ENCODE measurements around the gene LIPC.

Gene LIPC

DNA sequence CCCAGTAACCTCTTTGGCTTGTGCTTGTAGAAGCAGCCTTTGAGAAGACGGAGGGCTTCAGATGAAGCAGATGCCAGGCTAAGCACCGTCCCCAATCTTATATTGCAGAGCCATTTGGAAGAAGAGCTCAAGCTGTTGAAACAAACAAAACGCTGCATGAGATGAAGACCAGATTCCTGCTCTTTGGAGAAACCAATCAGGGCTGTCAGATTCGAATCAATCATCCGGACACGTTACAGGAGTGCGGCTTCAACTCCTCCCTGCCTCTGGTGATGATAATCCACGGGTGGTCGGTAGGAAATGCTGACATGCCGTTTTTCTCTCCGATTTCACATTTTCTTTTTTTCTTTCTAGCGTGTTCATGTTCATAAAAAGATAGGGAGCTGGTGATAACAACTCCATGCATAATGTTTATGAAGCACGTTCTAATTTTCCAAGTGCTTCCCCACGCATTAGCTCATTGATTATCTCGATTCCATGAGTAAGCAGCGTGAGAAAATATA lies 106.5 kb downstream of the LIPC start:
- DNase-seq (ENCODE audit: low spot score): no peak

DNA sequence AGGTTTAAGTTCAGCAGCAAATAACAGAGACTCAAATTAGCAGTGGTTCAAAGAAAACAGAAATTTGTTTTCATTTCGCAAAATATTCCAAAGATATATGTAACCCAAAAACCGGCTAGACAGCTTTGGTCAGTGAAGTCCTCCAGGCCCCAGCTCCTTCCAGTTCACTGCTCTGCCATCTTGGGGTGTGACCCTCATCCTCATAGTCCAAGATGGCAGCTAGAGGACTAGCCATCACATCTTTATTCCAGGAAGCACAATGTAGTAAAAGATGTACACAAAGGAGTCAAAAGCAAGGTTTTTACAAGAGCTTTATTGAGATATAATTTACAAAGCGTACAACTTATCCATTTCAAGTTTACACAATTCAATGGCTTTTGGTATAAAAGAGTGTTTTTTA lies 107.1 kb downstream of the LIPC start:
- DNase-seq (ENCODE audit: low spot score): no peak

DNA sequence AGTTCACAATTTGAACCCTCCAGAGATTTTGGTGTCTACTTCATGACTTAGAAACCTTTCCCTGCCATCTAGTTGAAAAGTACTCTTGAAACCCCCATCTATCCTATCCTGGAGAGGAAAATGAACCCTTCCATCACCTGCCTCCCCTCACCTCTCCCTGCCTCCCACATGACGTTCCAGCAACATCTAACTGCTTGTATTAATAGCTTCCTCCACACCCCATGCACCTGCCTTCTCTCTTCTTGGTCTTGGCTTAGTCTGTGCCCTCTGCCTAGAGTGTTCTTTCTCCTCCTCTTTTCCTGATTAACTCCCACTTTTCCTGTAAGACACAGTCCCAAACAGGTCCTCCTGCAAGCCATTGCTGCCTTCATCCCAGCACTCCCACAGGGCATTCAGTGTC lies 107.8 kb downstream of the LIPC start:
- DNase-seq (ENCODE audit: low spot score): no peak

DNA sequence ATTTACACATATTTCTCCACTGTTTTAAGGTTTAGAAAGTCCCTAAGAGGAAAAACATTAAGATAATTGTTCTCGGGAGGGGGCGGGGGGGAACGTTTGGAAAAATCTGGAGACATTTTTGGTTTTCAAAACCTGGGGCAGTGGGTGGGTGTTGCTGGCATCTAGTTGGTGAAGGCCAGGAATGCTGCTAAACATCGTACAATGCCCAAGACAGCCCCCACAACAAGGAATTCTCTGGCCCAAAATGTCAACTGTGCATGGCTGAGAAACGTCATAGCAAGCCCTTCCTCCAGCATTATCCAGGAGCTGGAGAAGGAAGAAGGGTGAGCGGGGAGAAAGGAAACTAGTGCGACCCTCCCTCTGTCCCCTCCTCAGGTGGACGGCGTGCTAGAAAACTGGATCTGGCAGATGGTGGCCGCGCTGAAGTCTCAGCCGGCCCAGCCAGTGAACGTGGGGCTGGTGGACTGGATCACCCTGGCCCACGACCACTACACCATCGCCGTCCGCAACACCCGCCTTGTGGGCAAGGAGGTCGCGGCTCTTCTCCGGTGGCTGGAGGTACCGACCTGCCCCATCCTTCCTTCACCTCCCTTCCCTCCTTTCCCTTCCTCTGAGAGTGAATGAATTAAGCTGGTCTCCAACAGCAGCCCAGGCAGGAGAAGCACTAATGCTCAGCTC lies 109.8 kb downstream of the LIPC start:
- DNase-seq (ENCODE audit: low spot score): no peak

DNA sequence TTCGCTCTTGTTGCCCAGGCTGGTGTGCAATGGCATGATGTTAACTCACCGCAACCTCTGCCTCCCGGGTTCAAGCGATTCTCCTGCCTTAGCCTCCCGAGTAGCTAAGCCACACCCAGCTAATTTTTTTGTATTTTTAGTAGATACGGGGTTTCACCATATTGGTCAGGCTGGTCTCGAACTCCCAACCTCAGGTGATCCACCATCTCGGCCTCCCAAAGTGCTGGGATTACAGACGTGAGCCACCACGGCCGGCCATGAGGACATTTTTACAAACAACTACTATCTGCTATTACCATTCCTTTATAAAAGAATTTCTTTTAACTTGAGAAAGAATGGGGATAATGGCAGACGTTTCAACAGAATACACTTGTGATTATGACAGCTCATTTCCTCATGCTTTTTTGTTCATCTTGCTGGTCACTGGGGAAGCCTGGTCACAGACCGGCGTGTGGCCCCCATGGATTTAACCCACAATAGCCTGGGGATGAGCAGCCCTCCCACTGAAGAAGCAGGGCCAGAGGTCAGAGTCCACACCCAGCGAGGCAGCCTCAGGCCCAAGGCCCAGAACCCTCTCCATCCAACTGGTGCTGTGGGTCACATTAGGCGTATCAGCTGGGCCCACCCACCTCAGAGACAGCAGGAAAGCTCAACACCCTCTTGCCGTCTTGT lies 112.0 kb downstream of the LIPC start:
- no peak for DNase-seq (ENCODE audit: low spot score)

DNA sequence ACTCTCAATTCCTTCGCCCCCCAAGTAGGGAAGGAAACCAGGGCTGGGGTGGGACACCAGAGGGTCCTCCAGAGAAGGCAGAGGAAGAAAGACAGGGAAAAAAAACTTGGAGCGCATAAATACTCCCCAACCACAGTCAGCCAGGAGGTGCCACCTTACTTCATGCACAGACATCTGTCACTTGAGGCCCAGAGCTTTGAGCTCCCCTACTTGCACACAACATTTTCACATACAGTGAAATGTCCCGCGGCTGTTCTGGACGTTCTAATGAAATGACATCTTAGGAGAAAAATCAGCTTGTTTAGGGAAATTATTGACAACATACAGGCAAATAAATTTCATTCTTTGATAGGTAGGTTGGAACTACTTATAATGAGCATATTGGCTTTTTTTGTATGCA lies 113.0 kb downstream of the LIPC start:
- DNase-seq (ENCODE audit: low spot score): no peak

DNA sequence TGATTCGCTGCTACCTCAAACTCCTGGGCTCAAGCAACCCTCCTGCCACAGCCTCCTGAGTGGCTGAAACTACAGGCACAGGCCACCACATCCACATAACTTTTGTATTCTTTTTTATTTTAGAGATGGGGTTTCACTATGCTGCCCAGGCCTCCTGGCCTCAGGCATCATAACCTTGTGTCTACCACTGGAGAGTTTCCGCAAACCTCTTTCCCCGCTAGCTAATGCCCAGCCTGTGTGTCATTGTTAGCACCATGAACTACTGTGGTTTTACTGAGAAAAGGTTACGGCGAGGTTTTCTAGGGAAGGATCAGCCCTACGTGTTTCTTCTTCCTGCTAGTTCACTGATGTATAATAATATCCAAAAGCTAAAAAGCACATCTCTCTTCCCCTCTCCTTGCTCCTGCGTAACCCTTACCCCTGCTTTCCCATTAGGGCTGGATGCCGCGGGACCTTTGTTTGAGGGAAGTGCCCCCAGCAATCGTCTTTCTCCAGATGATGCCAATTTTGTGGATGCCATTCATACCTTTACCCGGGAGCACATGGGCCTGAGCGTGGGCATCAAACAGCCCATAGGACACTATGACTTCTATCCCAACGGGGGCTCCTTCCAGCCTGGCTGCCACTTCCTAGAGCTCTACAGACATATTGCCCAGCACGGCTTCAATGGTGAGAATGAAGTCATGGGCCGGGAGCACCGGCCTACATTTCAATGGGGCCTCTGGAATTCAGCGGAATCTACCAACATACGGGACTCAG lies 113.7 kb downstream of the LIPC start:
- no peak for DNase-seq (ENCODE audit: low spot score)

DNA sequence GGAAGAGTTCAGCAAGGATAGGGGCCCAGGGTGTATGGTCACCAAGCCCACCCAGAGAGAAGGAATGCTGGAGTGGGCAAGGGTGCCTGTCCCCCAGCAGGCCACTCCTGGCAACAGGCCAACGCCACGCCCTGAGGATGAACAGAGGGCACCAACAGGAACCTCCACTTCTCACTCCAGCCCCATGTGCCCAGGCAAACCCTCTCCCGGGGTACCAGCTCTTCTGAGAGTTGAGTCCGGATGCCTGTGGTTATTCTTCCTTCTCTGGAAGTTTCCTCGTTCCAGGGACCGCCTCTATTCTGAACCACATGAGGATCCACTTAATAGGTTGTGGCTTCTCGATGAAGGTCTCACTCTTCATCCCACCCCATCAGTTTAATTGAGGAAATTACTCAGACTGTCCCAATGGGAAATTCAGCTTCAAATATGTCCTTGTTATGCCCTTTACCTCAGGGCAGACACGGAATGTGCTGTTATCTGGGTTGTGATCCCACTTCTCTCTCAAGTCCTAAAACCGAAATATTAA lies 114.3 kb downstream of the LIPC start:
- no peak for DNase-seq (ENCODE audit: low spot score)

DNA sequence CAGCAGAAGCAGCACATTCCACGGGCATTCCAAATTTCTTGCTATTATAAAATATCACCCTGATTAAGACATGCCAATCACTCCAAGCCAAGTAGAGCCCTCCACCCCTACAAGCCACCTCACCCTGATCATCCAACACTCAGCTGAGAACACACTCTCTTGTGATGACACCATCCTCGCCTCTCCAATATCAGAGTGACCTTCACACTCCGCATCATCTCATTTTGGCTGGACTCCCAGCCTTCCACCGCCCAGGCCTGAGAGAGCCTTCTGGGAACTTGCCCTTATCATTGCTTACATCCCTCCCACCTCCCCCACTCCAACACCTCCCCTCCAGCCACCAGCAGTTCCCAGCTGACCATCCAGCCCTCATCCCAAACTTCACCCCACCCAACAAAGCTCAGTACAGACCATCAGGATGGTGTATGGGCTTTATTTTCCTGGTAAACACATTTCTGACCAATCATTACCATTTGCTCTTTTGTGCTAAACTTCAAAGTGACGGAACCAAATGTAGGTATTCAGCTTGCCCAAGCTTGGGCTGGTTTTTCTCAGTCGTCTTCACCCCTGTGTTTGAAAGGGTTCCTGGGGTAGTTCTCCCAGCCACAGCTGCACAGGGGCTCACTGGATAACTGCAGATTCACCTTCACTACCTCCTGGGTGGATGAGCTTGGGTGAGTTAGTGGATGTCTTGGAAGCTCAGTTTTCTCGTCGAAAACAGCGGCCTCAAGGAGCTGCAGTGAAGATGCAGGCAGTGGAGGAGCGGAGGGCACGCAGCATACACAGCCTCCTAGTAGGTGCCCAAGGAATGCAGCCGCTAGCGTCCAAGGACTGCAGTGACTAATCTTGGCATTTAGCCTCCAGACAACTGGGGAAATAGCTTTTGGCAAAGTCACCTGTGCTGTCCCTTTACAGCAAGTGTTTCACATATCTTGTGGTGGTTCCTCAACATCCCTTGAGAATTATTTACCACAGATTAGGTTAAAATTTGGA lies 115.1 kb downstream of the LIPC start:
- no peak for DNase-seq (ENCODE audit: low spot score)

DNA sequence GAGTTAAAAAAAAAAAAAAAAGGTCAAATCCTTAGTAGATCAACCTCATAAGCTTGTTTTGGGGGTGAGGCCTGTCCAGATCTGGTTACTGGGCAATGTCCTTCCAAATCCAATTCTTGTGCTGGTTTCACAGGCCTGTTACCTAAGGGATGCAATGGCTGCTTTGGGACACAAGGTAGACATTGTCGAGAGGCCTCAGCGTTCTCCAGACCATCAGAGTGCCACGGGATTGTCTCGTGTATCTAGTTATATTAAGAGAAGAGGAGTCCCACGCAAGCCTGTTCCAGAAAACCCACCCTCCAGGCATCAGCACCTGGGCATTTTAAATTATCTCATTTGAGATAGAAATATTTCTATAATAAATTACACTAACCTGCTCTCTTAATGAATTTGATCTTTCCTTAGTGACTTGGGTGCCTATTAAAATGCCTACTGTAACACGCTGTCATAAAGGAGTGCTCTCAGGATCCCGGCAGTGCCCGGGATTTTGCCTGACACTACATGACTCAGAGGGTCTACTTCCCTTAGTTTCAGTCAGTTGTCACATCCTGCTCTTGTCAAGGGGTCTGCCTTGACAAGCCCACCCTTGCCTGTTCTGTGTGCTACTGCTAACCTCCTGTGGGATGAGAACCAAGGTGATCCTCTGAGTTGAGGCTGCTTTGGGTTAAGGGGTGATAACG lies 116.0 kb downstream of the LIPC start:
- DNase-seq (ENCODE audit: low spot score): no peak

DNA sequence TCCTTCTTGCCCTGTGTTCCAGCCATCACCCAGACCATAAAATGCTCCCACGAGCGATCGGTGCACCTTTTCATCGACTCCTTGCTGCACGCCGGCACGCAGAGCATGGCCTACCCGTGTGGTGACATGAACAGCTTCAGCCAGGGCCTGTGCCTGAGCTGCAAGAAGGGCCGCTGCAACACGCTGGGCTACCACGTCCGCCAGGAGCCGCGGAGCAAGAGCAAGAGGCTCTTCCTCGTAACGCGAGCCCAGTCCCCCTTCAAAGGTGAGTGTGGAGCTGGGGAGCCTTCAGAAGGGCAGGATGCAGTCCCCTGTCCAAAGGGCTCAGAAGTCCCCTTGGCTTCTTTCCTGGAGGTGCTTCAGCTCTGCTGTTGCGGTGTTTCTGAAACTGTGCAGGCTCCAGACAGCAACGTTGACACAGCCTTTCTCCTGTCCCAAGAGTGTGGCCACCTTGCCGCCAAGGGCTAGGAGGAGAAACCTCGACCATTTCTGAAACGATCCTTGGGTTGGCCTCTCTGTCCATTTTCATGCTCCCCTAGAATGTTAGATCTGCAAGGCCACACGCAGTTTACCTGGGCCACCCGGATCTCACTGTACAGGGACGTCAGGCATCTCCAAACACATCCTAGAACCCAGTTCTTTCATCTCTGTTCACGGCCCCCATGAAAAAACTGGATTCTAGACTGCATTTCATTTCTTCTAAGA lies 116.7 kb downstream of the LIPC start:
- no peak for DNase-seq (ENCODE audit: low spot score)

DNA sequence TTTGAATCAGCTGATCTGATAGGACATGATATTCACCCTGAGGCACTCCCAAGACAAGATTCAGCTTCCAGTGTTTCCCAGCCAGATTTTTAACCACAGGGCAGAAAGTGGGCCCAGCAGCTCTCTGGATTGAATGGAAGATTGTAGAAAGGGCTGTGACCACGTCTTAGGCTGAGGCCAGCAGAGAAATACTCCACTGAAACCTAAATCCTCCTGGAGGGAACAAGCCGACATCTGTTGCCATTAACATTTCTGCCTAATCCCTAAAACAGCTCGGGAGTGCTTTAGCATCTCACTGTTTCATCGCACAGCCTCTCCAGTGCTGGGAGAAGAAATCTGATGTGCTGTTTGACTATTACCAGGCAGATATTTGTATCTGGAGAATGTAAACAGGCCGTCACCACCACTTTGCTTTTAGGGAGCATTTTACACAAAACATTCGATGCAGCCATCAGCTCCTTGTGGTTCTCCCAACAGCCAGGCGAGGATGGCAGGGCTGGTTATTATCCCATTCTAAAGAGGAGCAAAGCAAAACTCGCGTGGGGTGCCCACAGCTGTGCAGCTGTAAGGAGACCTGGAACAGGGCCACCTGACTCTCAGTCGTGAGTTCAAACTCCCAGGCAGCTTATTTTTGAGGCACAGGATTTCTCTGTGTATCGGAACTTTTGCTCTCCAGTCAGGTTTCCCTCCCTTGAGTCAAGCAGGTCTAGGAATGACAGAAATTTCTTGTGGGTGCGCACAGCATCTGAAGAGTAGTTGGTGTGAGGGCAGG lies 117.4 kb downstream of the LIPC start:
- DNase-seq (ENCODE audit: low spot score): no peak

DNA sequence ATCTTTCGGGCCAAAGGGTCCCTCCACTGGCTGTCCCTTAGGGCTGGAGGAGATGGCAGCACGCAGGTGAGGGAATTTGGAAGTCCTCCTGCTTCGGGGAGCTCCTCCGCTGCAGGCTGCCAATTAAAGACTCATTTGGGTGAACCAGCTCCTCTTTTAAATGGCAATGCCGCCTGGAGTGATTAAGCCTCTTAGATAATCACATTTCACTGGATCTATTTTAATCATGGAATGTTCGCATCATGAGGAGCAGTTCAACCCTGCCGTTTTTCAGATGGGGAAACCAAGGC lies 117.9 kb downstream of the LIPC start:
- DNase-seq (ENCODE audit: low spot score): no peak

DNA sequence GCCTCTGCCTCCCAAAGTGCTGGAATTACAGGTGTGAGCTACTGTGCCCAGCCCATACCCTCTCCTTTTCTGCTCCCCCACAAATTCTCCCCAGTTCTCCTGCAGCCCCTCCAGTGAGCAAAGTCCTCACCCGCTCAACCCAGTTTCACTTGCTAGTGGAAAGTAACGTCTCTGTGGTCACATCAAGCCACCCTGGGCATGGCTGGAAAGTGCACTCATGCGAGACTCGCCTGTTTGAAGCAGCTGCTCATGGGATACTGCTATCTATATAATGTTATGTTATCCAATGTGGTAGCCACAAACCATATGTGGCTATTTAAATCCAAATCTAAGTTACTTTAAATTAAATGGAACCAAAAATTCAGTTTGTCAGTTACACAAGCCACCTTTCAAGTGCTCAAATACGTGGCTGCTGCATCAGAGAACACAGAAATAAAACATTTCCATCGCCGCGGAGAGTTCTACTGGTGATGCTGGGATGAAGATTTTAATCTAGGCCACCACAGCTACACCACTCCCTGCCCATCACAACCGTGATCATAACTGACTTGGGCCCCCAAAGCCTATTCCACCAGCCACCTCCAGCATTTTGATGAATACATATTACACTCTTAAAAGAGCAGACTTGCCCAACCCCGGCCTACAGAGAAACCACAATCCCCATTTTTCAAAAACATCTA lies 119.4 kb downstream of the LIPC start:
- no peak for DNase-seq (ENCODE audit: low spot score)

DNA sequence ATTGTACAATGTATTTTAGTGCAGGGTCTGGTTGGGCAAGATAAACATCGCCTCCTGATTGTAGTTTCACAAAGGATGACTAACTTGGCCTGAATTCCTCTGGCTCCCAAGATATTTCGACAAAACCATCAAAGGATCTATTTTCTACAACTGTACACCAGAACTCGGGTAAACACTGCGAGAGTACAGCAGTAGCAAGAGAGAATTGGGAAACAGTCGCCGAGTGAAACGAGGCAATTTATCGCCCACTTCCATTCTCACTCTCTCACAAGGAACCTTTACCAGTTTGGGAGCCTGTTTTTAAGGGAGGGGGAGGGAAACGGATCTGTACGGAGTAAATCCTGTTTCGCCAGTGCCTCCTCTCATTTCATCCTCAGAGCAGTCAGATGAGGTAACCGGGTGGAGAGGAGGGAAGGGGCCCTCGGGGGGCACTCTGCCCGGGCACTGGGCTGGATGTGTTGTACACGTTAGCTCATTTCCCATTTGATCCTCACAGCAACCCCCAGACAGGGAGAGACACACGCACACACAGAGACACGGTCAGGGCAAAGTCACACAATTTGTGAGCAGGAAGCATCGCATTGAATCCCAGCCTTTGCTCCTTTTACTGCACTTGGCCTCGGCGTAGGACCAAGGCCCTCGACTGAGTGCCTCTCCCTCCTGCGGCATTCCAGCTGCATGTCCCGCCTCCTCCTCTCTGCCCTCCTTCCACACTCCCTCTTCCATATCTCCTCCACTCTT lies 120.1 kb downstream of the LIPC start:
- DNase-seq (ENCODE audit: low spot score): no peak

DNA sequence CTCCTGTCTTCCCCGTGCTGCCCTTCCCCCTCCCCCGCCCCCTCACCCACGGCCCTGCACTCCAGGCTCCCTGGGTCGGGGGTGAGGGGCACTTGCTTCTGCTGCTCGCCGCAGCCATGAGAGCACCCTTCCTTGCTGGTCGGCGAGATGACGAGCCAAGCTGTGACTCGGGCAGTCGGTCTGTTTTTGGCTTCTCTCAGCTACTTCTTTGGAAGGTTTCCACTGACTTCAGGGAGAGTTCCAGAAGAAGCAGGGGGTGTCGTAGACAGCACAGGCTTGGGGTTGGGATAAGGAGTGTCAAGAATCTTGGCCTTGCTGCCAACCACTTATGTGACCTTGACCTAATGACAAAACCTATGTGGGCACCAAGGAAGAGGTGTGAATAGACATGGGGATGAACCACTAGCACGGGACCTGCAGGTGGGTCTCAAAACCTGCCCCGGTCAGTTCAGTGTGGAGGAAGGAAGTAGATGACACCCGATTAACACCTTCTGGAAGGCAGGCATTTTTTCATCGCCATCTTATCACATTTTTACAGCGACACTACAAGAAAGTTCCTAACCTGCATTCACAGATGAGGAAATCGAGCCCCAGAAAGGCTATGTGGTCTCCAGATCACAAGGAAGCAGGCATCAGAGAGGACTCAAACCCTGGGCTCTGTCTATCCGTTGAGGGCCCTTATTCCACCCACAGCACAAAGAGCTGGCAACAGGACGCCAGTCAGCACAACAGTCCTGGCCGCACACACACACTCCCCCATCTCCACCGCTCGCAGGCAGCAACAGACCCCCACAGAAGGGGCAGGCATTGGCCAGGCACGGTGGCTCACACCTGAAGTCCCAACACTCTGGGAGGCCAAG lies 120.9 kb downstream of the LIPC start:
- no peak for DNase-seq (ENCODE audit: low spot score)

DNA sequence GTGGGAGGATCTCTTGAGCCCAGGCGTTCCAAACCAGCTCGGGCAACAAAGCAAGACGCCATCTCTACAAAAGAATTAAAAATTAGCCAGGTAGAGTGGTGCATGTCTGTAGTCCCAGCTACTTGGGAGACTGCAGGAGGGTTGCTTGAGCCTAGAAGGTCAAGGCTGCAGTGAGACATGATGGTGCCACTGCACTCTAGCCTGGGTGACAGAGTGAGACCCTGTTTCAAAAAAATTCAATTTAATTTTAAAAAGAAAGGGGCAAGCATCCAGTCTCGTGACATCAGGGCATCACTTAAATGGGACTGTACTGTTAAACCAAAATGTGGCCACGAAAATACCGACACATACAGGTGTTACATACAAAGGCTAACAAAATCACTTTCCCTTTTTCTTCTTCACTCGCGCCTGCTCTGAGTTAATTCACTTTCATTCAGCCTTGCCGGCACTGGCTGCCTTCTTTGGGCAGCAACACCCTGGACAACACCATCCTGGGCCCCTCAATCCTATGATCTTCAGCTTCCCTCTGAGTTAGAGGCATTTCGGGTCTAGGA lies 121.7 kb downstream of the LIPC start:
- no peak for DNase-seq (ENCODE audit: low spot score)

Measured in left forelimb (tissue), 1 donor.